ENCODE measurements around the gene VWA1.
A peak's percentile ranks its signal among the peaks of the same experiment; 100 is the strongest.
"Not testable (repeated sequence)": the region's sequence is repeated elsewhere in the genome, so short reads cannot be mapped to it uniquely, and the experiment has no call there.

VWA1 gene

GRCh38 chr1:1454286-1455056 lies 19.0 kb downstream of the VWA1 start:
- H3K4me3 ChIP-seq (ENCODE audit: low read depth, low read length); H3K4me1 ChIP-seq (ENCODE audit: control insufficient read depth, insufficient read depth, low read length); POLR2A ChIA-PET; H3K9me3 ChIP-seq (ENCODE audit: control insufficient read depth, insufficient read depth, low read depth, low read length); H3K36me3 ChIP-seq (ENCODE audit: control insufficient read depth in 2 of 2, insufficient read depth in 1 of 2, low read length in 2 of 2); H3K27ac ChIP-seq (ENCODE audit: extremely low read depth, low read depth, low read length): not testable (repeated sequence)
- TF ChIP-seq ZIC2 (tag by site-specific recombination; IDR thresholded peaks at IDR 0.05), result 0 out of 2 replicates have a peak, but pooled peaks have one; percentile 22
- CTCF ChIA-PET, result interaction anchor here (1.2 kb wide), 1 partner anchor 13 kb away, joined by 6 read pairs; no protein-coding TSS in a partner anchor

DNA sequence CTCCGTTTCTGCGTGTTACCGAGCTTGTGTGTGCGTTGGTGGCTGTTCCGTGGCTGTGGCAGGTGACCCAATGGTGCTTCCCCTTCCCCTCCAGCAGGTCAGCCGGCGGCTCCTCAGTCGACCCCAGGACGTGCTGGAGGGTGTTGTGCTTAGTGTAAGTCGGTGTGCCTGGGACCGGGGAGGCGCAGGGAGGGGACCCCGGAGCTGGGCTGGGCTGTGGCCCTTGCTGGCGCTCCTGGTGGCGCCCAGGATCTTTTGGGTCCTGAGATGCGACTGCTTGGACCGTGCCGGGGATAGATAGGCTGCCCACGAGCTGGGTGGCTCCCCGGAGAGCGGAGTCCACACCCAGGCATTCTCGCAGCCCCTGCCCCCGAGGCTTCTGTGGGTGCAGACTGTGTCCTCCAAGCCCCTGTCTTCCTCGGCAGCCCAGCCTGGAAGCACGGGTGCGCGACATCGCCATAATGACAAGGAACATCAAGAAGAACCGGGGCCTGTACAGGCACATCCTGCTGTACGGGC lies 19.9 kb downstream of the VWA1 start:
- POLR2A ChIA-PET, result interaction anchor here (0.7 kb wide), 1 partner anchor 68 kb away, joined by 4 read pairs; no protein-coding TSS in a partner anchor
- H3K36me3 ChIP-seq (ENCODE audit: control insufficient read depth in 2 of 2, insufficient read depth in 1 of 2, low read length in 2 of 2), result no peaks in the 10 kb centered on the region
- H3K4me1 ChIP-seq (ENCODE audit: control insufficient read depth, insufficient read depth, low read length), result no peaks in the 10 kb centered on the region
- TF ChIP-seq HIC1 (tag by site-specific recombination; IDR thresholded peaks at IDR 0.05) (no peak), TRIM28 (IDR thresholded peaks at IDR 0.05; ENCODE audit: borderline replicate concordance, low read length) (no peak), ZNF350 (tag by site-specific recombination; IDR thresholded peaks at IDR 0.05) (no peak), ZSCAN16 (tag by site-specific recombination; IDR thresholded peaks at IDR 0.05) (no peak), KLF10 (tag by site-specific recombination; IDR thresholded peaks at IDR 0.05) (no peak), ZNF366 (tag by site-specific recombination; conservative IDR thresholded peaks at IDR 0.05) (no peak), ZNF19 (tag by site-specific recombination; IDR thresholded peaks at IDR 0.05; ENCODE audit: low read depth) (no peak), ZNF513 (tag by site-specific recombination; IDR thresholded peaks at IDR 0.05) (no peak), ZNF423 (tag by site-specific recombination; IDR thresholded peaks at IDR 0.05) (no peak), ZNF596 (tag by site-specific recombination; IDR thresholded peaks at IDR 0.05) (no peak), ZNF398 (tag by site-specific recombination; IDR thresholded peaks at IDR 0.05) (no peak), ZNF623 (tag by site-specific recombination; IDR thresholded peaks at IDR 0.05) (no peak), ZNF555 (tag by site-specific recombination; conservative IDR thresholded peaks at IDR 0.05) (no peak), SP7 (tag by site-specific recombination; IDR thresholded peaks at IDR 0.05) (no peak)
- CTCF ChIA-PET, result interaction anchor here (1.2 kb wide), 1 partner anchor 14 kb away, joined by 6 read pairs; no protein-coding TSS in a partner anchor
- H3K4me3 ChIP-seq (ENCODE audit: low read depth, low read length), result no peak overlapping the region
- H3K9me3 ChIP-seq (ENCODE audit: control insufficient read depth, insufficient read depth, low read depth, low read length), result no peaks in the 10 kb centered on the region
- no peak overlapping the region for H3K27ac ChIP-seq (ENCODE audit: extremely low read depth, low read depth, low read length)

DNA sequence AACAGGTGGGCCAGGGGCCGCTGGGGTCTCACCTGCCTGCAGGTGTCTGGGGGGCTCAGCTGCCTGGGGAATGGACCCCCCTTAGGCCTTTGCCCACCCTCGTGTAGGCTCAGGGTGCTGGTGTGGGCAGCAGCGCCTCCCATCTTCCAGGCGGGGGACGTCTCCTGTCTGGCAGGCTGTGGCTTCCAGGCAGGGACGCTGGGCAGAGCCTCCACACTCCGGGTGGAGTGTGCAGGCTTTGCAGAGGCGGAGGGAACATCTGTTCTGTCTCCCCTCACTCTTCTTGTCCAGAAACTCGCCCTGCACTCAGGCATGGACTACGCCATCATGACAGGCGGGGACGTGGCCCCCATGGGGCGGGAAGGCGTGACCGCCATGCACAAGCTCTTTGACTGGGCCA lies 20.4 kb downstream of the VWA1 start:
- H3K27ac ChIP-seq (ENCODE audit: extremely low read depth, low read depth, low read length); H3K4me1 ChIP-seq (ENCODE audit: control insufficient read depth, insufficient read depth, low read length); H3K4me3 ChIP-seq (ENCODE audit: low read depth, low read length); CTCF ChIA-PET; H3K36me3 ChIP-seq (ENCODE audit: control insufficient read depth in 2 of 2, insufficient read depth in 1 of 2, low read length in 2 of 2); H3K9me3 ChIP-seq (ENCODE audit: control insufficient read depth, insufficient read depth, low read depth, low read length); POLR2A ChIA-PET: not testable (repeated sequence)

DNA sequence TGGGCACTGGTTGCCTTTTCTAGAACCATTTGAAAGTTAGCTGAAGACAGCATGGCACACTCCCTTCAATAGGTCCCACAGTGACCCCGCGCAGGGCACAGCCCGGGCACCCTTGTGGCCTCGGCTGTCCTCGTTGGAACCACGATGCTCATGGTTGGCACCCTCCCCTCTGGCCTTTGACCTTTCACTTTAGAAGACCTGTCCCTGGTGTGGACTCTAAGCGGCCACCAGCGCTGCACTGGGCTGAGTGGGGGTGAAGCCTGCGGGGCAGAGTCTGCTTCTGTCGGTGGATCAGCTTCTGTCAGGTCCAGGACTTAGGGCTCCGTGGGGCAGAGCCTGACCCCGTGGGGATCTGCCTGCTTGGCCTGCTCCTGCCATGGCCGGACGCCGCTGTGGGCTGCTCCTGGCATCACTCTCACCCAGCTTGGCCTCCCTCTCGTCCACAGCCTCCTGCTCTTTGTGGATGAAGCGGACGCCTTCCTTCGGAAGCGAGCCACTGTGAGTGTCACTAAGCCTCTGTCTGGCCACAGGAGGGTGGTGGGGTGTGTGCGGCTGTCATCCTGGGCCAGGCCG lies 21.3 kb downstream of the VWA1 start:
- H3K36me3 ChIP-seq (ENCODE audit: control insufficient read depth in 2 of 2, insufficient read depth in 1 of 2, low read length in 2 of 2); H3K9me3 ChIP-seq (ENCODE audit: control insufficient read depth, insufficient read depth, low read depth, low read length); H3K27ac ChIP-seq (ENCODE audit: extremely low read depth, low read depth, low read length); H3K4me3 ChIP-seq (ENCODE audit: low read depth, low read length); H3K4me1 ChIP-seq (ENCODE audit: control insufficient read depth, insufficient read depth, low read length); CTCF ChIA-PET: not testable (repeated sequence)
- POLR2A ChIA-PET, result interaction anchor here (0.8 kb wide), 1 partner anchor 46 kb away, joined by 3 read pairs; no protein-coding TSS in a partner anchor
